Measurements from ENCODE around the gene CELSR1. TPM values are rescaled to one million over a fixed set of nuclear protein-coding genes. Genes with fewer than 3 reads are reported as not detected.
A peak's percentile ranks its signal among the peaks of the same experiment; 100 is the strongest.

Gene CELSR1
- total RNA-seq, 1 experiment from 2014 or later = 22.6 TPM

DNA sequence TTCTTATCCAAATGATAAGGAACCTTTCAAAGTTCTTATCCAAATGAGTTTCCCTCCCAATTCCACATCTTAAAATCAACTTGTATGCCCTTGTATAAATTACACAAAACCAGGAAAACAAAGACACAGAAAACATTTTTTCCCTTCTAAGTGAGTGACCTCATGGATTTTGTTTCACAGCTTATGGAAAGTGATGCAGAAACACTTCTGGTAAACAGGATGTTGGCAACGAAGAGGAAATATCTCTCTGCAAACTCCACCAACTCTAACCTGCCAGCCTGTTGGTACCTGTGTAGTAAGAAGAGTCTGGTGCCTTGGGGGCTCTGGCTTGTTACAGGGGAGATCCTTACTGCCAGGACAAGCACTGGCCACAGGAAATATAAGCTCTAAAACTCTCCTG lies 57.0 kb downstream of the CELSR1 start:
- Histone ChIP-seq H3K14ac (ENCODE audit: insufficient read depth, low read length) (no peak overlapping the region), H3K79me1 (ENCODE audit: insufficient read depth, low read depth, low read length, poor library complexity, severe bottlenecking) (no peaks in the 10 kb centered on the region), H2AFZ (ENCODE audit: low read length) (no peak overlapping the region), H3K4me1 (ENCODE audit: insufficient read depth, low read length) (no peaks in the 10 kb centered on the region), H3K4me2 (ENCODE audit: insufficient read depth, insufficient read length, low read length) (no peak overlapping the region), H3K79me2 (ENCODE audit: insufficient read depth, low read length) (no peaks in the 10 kb centered on the region), H3K27ac (ENCODE audit: insufficient read length, low read depth, low read length) (no peak overlapping the region), H3K9ac (ENCODE audit: extremely low read depth, insufficient read length, low read length) (no peak overlapping the region), H4K8ac (replicated peaks; ENCODE audit: insufficient read length, low read depth, low read length) (no peak overlapping the region), H2BK15ac (ENCODE audit: low read depth, low read length) (no peak overlapping the region), H3K56ac (ENCODE audit: insufficient read length, low read depth, low read length) (no peak overlapping the region), H3K18ac (ENCODE audit: insufficient read length, low read depth, low read length) (no peak overlapping the region), H3T11ph (ENCODE audit: low read length) (no peak overlapping the region), H4K91ac (ENCODE audit: insufficient read length, low read depth, low read length) (no peak overlapping the region), H3K27me3 (ENCODE audit: insufficient read depth, low read length) (no peaks in the 10 kb centered on the region), H3K23me2 (ENCODE audit: insufficient read length, low read depth, low read length, poor library complexity, severe bottlenecking) (no peaks in the 10 kb centered on the region), H3K9me3 (ENCODE audit: control insufficient read depth, low read depth, low read length) (no peaks in the 10 kb centered on the region), H2BK120ac (ENCODE audit: low read depth, low read length, poor library complexity, severe bottlenecking) (no peak overlapping the region), H4K20me1 (ENCODE audit: control insufficient read depth, insufficient read depth, insufficient read length) (no peaks in the 10 kb centered on the region), H3K4ac (ENCODE audit: low read depth, low read length) (no peak overlapping the region), H3K23ac (ENCODE audit: insufficient read length, low read depth, low read length) (no peak overlapping the region), H2BK12ac (ENCODE audit: insufficient read length, low read depth, low read length) (no peak overlapping the region), H4K5ac (ENCODE audit: insufficient read length, low read depth, low read length) (no peak overlapping the region), H2AK5ac (ENCODE audit: insufficient read length, low read length) (no peak overlapping the region), H2BK5ac (ENCODE audit: insufficient read length, low read length) (no peak overlapping the region), H2BK20ac (ENCODE audit: low read depth, low read length, poor library complexity, severe bottlenecking) (no peak overlapping the region)
- Mint-ChIP-seq H3K9me3 (peaks cover 3 to 12% of the 10 kb centered on the region in 2 experiments), H3K27me3 (ENCODE audit: low read depth) (no peaks in the 10 kb centered on the region), H3K36me3 (ENCODE audit: insufficient read depth in 1 of 3, low read depth in 3 of 3) (peaks cover 8 to 31% (median 15%) of the 10 kb centered on the region in 3 experiments), H3K27ac (0 out of 7 replicates have a peak overlapping the region, but pooled peaks of 1 of the 3 experiments have one; percentile 13), H3K4me3 (no peak overlapping the region), H3K4me1 (peaks cover 23 to 27% of the 10 kb centered on the region in 2 experiments)
- DNase-seq = no peak
- TF ChIP-seq, protein P1, sequence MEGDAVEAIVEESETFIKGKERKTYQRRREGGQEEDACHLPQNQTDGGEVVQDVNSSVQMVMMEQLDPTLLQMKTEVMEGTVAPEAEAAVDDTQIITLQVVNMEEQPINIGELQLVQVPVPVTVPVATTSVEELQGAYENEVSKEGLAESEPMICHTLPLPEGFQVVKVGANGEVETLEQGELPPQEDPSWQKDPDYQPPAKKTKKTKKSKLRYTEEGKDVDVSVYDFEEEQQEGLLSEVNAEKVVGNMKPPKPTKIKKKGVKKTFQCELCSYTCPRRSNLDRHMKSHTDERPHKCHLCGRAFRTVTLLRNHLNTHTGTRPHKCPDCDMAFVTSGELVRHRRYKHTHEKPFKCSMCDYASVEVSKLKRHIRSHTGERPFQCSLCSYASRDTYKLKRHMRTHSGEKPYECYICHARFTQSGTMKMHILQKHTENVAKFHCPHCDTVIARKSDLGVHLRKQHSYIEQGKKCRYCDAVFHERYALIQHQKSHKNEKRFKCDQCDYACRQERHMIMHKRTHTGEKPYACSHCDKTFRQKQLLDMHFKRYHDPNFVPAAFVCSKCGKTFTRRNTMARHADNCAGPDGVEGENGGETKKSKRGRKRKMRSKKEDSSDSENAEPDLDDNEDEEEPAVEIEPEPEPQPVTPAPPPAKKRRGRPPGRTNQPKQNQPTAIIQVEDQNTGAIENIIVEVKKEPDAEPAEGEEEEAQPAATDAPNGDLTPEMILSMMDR (conservative IDR thresholded peaks at IDR 0.05) = no peak
- no CpG with 5 or more reads among the region's 1 CpG for WGBS (ENCODE audit: extremely low coverage, insufficient read length, low lambda C conversion rate)

All from H9 (cell line).